NCI-H1105 (cell line): ENCODE measurements around the gene CTNND2.
"Not testable (repeated sequence)": the region's sequence is repeated elsewhere in the genome, so short reads cannot be mapped to it uniquely, and the experiment has no call there.

Experiments used
- DNase-seq: peaks from one replicate; lab custom pipeline; 2025; lab: John Stamatoyannopoulos, UW

CTNND2 gene

GRCh38 chr5:11467588-11467987 is 436.7 kb downstream of the CTNND2 start:
- no peak for DNase-seq

- no peak for DNase-seq
Measured at GRCh38 chr5:11459716-11460115, 444.5 kb downstream of the CTNND2 start.

- no peak for DNase-seq
Measured at GRCh38 chr5:11455505-11455904, 448.7 kb downstream of the CTNND2 start.

GRCh38 chr5:11452852-11453251 is 451.4 kb downstream of the CTNND2 start:
- DNase-seq: no peak

GRCh38 chr5:11449966-11450365 is 454.3 kb downstream of the CTNND2 start:
- DNase-seq: no peak

GRCh38 chr5:11449217-11449616 is 455.0 kb downstream of the CTNND2 start:
- DNase-seq: no peak

GRCh38 chr5:11443831-11444230 is 460.4 kb downstream of the CTNND2 start:
- no peak for DNase-seq

GRCh38 chr5:11432116-11432515 is 472.1 kb downstream of the CTNND2 start:
- DNase-seq: no peak

GRCh38 chr5:11429254-11429653 is 475.0 kb downstream of the CTNND2 start:
- DNase-seq: peak; percentile 12

GRCh38 chr5:11427569-11427968 is 476.7 kb downstream of the CTNND2 start:
- DNase-seq: no peak

- DNase-seq: no peak
Measured at GRCh38 chr5:11426442-11426841, 477.8 kb downstream of the CTNND2 start.

- DNase-seq: no peak
Measured at GRCh38 chr5:11422342-11422741, 481.9 kb downstream of the CTNND2 start.

GRCh38 chr5:11420969-11421368 is 483.3 kb downstream of the CTNND2 start:
- DNase-seq: no peak

- no peak for DNase-seq
Measured at GRCh38 chr5:11415751-11416150, 488.5 kb downstream of the CTNND2 start.

GRCh38 chr5:11414732-11415131 is 489.5 kb downstream of the CTNND2 start:
- DNase-seq: not testable (repeated sequence)

- DNase-seq: no peak
Measured at GRCh38 chr5:11411621-11412020, 492.6 kb downstream of the CTNND2 start.

GRCh38 chr5:11407556-11408145 is 496.6 kb downstream of the CTNND2 start:
- DNase-seq: no peak

- DNase-seq: no peak
Measured at GRCh38 chr5:11400316-11400715, 503.9 kb downstream of the CTNND2 start.

GRCh38 chr5:11398728-11399127 is 505.5 kb downstream of the CTNND2 start:
- no peak for DNase-seq

- no peak for DNase-seq
Measured at GRCh38 chr5:11397549-11397948, 506.7 kb downstream of the CTNND2 start.

GRCh38 chr5:11396917-11397316 is 507.3 kb downstream of the CTNND2 start:
- DNase-seq: no peak

- DNase-seq: no peak
Measured at GRCh38 chr5:11394933-11395332, 509.3 kb downstream of the CTNND2 start.

- no peak for DNase-seq
Measured at GRCh38 chr5:11390291-11390767, 513.9 kb downstream of the CTNND2 start.

- DNase-seq: no peak
Measured at GRCh38 chr5:11387382-11387781, 516.9 kb downstream of the CTNND2 start.
